SK-N-SH treated with all-trans-retinoic acid at 6 μM for 48 hours (cell line): ENCODE data around the gene IQUB.

ENCODE experiments used
- ATAC-seq: fragments of 200-7000 bp; cut with Tn5 transposase; 3 replicates; pipeline ENCODE4 v1.9.1; 2020; ENCODE audit warnings: mild to moderate bottlenecking, moderate library complexity
- ARNTL ChIP-seq: fragments of 450-650 bp; formaldehyde crosslinking; IDR thresholded peaks from 2 replicates; pipeline ENCODE4 v1.5.0; 2020; ENCODE audit warnings: low read depth, mild to moderate bottlenecking, moderate library complexity, borderline replicate concordance
- BACH2 ChIP-seq: fragments of 250-450 bp; sonication (Bioruptor Pico); IDR thresholded peaks from 2 replicates; pipeline ENCODE4 v1.9.0; 2021; ENCODE audit warnings: mild to moderate bottlenecking, borderline replicate concordance
- CSDC2 ChIP-seq: fragments of 250-450 bp; sonication (Bioruptor Pico); IDR thresholded peaks from 2 replicates; pipeline ENCODE4 v1.5.0; 2020; ENCODE audit warnings: mild to moderate bottlenecking, moderate library complexity
- CSRNP3 ChIP-seq: fragments of 250-450 bp; sonication (Bioruptor Pico); IDR thresholded peaks from 2 replicates; pipeline ENCODE4 v1.5.1; 2021; ENCODE audit warnings: mild to moderate bottlenecking, moderate library complexity
- ESRRG ChIP-seq: fragments of 250-450 bp; sonication (Bioruptor Pico); IDR thresholded peaks from 2 replicates; pipeline ENCODE4 v1.6.1; 2021; ENCODE audit warnings: mild to moderate bottlenecking
- GLIS3 ChIP-seq: fragments of 250-450 bp; sonication (Bioruptor Pico); IDR thresholded peaks from 2 replicates; pipeline ENCODE4 v1.5.0; 2020; ENCODE audit warnings: mild to moderate bottlenecking, moderate library complexity
- ISL1 ChIP-seq: fragments of 250-450 bp; sonication (Bioruptor Pico); IDR thresholded peaks from 2 replicates; pipeline ENCODE4 v2.1.2; 2022; ENCODE audit warnings: mild to moderate bottlenecking, moderate library complexity
- OSR1 ChIP-seq: fragments of 250-450 bp; sonication (Bioruptor Pico); IDR thresholded peaks from 2 replicates; pipeline ENCODE4 v1.8.0; 2022; ENCODE audit warnings: moderate library complexity, mild to moderate bottlenecking, inconsistent platforms
- PPARA ChIP-seq: fragments of 250-450 bp; sonication (Bioruptor Pico); IDR thresholded peaks from 2 replicates; pipeline ENCODE4 v1.5.0; 2020; ENCODE audit warnings: mild to moderate bottlenecking, borderline replicate concordance
- SNAI2 ChIP-seq: fragments of 250-450 bp; sonication (Bioruptor Pico); IDR thresholded peaks from 2 replicates; pipeline ENCODE4 v1.5.0; 2020; ENCODE audit warnings: mild to moderate bottlenecking, moderate library complexity
- TCF4 ChIP-seq: fragments of 250-450 bp; sonication (Bioruptor Pico); IDR thresholded peaks from 2 replicates; pipeline ENCODE4 v1.8.0; 2021; ENCODE audit warnings: mild to moderate bottlenecking, moderate library complexity, borderline replicate concordance
- ZC3H10 ChIP-seq: fragments of 250-450 bp; sonication (Bioruptor Pico); IDR thresholded peaks from 2 replicates; pipeline ENCODE4 v1.5.1; 2021; ENCODE audit warnings: mild to moderate bottlenecking, moderate library complexity
- ZFP3 ChIP-seq: fragments of 250-450 bp; sonication (Bioruptor Pico); IDR thresholded peaks from 2 replicates; pipeline ENCODE4 v1.5.0; 2020; ENCODE audit warnings: mild to moderate bottlenecking, moderate library complexity
- ZNF565 ChIP-seq: fragments of 450-650 bp; formaldehyde crosslinking; conservative IDR thresholded peaks from 2 replicates; pipeline ENCODE4 v1.5.0; 2020; ENCODE audit warnings: low read depth, mild to moderate bottlenecking, moderate library complexity
- ZNF70 ChIP-seq: fragments of 450-650 bp; formaldehyde crosslinking; IDR thresholded peaks from 2 replicates; pipeline ENCODE4 v1.5.0; 2020; ENCODE audit warnings: mild to moderate bottlenecking, moderate library complexity
- TF ChIP-seq, protein P1 (sequence below): fragments of 250-450 bp; sonication (Bioruptor Pico); IDR thresholded peaks from 2 replicates; pipeline ENCODE4 v1.5.1; 2020; ENCODE audit warnings: low read depth, mild to moderate bottlenecking, moderate library complexity
- TF ChIP-seq, protein P2 (sequence below): fragments of 250-450 bp; sonication (Bioruptor Pico); IDR thresholded peaks from 2 replicates; pipeline ENCODE4 v1.5.0; 2020; ENCODE audit warnings: mild to moderate bottlenecking, moderate library complexity
- TF ChIP-seq, protein P3 (sequence below): fragments of 250-450 bp; sonication (Bioruptor Pico); IDR thresholded peaks from 2 replicates; pipeline ENCODE4 v1.8.0; 2020; ENCODE audit warnings: mild to moderate bottlenecking, moderate library complexity, borderline replicate concordance

Gene IQUB

GRCh38 chr7:123435080-123435700 lies 99.2 kb downstream of the IQUB start:
- ATAC-seq, result no peak
- TF ChIP-seq GLIS3, result peak; percentile 73; the same call in 1 of the 2 replicates
- TF ChIP-seq ZNF565, result peak; percentile 75; the same call in 1 of the 2 replicates
- peak; percentile 68 for TF ChIP-seq ZFP3 (CRISPR knock-in tag)
- TF ChIP-seq ZC3H10 (CRISPR knock-in tag), result no peak
- peak; percentile 99 for TF ChIP-seq ISL1 (CRISPR knock-in tag)
- TF ChIP-seq, protein P1, sequence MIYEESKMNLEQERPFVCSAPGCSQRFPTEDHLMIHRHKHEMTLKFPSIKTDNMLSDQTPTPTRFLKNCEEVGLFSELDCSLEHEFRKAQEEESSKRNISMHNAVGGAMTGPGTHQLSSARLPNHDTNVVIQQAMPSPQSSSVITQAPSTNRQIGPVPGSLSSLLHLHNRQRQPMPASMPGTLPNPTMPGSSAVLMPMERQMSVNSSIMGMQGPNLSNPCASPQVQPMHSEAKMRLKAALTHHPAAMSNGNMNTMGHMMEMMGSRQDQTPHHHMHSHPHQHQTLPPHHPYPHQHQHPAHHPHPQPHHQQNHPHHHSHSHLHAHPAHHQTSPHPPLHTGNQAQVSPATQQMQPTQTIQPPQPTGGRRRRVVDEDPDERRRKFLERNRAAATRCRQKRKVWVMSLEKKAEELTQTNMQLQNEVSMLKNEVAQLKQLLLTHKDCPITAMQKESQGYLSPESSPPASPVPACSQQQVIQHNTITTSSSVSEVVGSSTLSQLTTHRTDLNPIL (CRISPR knock-in tag), result peak; percentile 92
- TF ChIP-seq CSDC2 (CRISPR knock-in tag), result peak; percentile 77; the same call in 1 of the 2 replicates
- peak; percentile 68; the same call in 1 of the 2 replicates for TF ChIP-seq SNAI2 (CRISPR knock-in tag)
- no peak for TF ChIP-seq ARNTL (CRISPR knock-in tag)
- TF ChIP-seq PPARA (CRISPR knock-in tag), result no peak
- TF ChIP-seq, protein P2, sequence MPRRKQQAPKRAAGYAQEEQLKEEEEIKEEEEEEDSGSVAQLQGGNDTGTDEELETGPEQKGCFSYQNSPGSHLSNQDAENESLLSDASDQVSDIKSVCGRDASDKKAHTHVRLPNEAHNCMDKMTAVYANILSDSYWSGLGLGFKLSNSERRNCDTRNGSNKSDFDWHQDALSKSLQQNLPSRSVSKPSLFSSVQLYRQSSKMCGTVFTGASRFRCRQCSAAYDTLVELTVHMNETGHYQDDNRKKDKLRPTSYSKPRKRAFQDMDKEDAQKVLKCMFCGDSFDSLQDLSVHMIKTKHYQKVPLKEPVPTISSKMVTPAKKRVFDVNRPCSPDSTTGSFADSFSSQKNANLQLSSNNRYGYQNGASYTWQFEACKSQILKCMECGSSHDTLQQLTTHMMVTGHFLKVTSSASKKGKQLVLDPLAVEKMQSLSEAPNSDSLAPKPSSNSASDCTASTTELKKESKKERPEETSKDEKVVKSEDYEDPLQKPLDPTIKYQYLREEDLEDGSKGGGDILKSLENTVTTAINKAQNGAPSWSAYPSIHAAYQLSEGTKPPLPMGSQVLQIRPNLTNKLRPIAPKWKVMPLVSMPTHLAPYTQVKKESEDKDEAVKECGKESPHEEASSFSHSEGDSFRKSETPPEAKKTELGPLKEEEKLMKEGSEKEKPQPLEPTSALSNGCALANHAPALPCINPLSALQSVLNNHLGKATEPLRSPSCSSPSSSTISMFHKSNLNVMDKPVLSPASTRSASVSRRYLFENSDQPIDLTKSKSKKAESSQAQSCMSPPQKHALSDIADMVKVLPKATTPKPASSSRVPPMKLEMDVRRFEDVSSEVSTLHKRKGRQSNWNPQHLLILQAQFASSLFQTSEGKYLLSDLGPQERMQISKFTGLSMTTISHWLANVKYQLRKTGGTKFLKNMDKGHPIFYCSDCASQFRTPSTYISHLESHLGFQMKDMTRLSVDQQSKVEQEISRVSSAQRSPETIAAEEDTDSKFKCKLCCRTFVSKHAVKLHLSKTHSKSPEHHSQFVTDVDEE (CRISPR knock-in tag), result peak; percentile 97
- TF ChIP-seq CSRNP3 (CRISPR knock-in tag), result peak; percentile 96
- TF ChIP-seq, protein P3, sequence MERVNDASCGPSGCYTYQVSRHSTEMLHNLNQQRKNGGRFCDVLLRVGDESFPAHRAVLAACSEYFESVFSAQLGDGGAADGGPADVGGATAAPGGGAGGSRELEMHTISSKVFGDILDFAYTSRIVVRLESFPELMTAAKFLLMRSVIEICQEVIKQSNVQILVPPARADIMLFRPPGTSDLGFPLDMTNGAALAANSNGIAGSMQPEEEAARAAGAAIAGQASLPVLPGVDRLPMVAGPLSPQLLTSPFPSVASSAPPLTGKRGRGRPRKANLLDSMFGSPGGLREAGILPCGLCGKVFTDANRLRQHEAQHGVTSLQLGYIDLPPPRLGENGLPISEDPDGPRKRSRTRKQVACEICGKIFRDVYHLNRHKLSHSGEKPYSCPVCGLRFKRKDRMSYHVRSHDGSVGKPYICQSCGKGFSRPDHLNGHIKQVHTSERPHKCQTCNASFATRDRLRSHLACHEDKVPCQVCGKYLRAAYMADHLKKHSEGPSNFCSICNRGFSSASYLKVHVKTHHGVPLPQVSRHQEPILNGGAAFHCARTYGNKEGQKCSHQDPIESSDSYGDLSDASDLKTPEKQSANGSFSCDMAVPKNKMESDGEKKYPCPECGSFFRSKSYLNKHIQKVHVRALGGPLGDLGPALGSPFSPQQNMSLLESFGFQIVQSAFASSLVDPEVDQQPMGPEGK (CRISPR knock-in tag), result peak; percentile 82; the same call in 1 of the 2 replicates
- peak; percentile 84 for TF ChIP-seq TCF4 (CRISPR knock-in tag)
- no peak for TF ChIP-seq ZNF70
- TF ChIP-seq, all 23 proteins: peak for 11

DNA sequence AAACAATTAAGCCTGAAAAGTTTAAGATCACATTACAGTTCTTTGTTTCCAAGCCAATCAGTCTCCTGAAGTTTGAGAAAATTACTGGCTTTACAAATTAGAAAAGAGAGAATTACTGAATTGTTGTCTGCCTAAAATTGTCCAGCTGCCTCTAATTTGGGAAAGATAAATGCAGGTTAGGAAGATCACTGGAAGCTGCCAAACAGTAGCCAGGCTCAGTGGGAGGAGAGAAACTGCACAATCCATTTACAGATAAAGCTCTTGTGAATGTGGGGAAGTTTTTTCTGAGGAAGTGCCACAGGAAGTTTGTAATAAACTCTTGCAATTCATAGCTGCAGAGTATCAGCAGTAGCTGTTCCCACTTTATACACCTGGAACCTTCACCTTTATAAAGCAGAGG lies 100.7 kb downstream of the IQUB start:
- no peak for ATAC-seq
- TF ChIP-seq ZNF70, result no peak
- peak; percentile 62; the same call in 1 of the 2 replicates for TF ChIP-seq TCF4 (CRISPR knock-in tag)
- TF ChIP-seq, protein P2 (CRISPR knock-in tag), result peak; percentile 88; the same call in 1 of the 2 replicates
- 0 out of 2 replicates have a peak, but pooled peaks have one; percentile 42 for TF ChIP-seq GLIS3
- TF ChIP-seq ESRRG (CRISPR knock-in tag), result 0 out of 2 replicates have a peak, but pooled peaks have one; percentile 60
- peak; percentile 68 for TF ChIP-seq ISL1 (CRISPR knock-in tag)

DNA sequence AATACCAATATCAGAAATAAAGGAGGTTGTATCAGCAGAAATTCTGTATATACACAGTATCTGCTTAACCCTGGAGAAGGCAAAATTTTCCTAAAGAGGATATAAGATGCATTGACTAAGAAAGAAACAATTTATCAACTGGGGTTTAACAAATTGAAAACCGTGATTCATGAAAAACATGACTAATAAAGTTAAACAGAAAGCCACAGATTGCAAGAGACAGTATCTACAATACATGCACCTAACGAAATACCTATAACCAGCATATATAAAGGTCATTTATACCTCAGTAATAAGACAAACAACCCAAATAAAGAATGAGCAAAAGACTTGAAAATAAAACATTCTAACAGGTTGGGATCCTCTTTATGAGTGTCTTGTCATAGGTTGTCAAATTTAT lies 101.8 kb downstream of the IQUB start:
- ATAC-seq, result no peak
- TF ChIP-seq SNAI2 (CRISPR knock-in tag), result no peak
- TF ChIP-seq ISL1 (CRISPR knock-in tag), result no peak
- TF ChIP-seq GLIS3, result no peak
- TF ChIP-seq ARNTL (CRISPR knock-in tag), result no peak
- TF ChIP-seq CSRNP3 (CRISPR knock-in tag), result no peak
- TF ChIP-seq OSR1 (CRISPR knock-in tag), result no peak
- no peak for TF ChIP-seq ZNF70
- TF ChIP-seq BACH2 (CRISPR knock-in tag), result no peak
- TF ChIP-seq PPARA (CRISPR knock-in tag), result no peak
- TF ChIP-seq, protein P1 (CRISPR knock-in tag), result no peak
- TF ChIP-seq ESRRG (CRISPR knock-in tag), result no peak
- no peak for TF ChIP-seq ZNF565
